ENCODE results near the gene SLC25A43. TPM values are rescaled to one million over a fixed set of nuclear protein-coding genes. Genes with fewer than 3 reads are reported as not detected.

The SLC25A43 gene
- total and polyA plus RNA-seq, 2 of the 8 experiments (the other 6 are each of a cell fraction or from before 2014, with no cell fraction given): 3.1 to 5.8 TPM

DNA sequence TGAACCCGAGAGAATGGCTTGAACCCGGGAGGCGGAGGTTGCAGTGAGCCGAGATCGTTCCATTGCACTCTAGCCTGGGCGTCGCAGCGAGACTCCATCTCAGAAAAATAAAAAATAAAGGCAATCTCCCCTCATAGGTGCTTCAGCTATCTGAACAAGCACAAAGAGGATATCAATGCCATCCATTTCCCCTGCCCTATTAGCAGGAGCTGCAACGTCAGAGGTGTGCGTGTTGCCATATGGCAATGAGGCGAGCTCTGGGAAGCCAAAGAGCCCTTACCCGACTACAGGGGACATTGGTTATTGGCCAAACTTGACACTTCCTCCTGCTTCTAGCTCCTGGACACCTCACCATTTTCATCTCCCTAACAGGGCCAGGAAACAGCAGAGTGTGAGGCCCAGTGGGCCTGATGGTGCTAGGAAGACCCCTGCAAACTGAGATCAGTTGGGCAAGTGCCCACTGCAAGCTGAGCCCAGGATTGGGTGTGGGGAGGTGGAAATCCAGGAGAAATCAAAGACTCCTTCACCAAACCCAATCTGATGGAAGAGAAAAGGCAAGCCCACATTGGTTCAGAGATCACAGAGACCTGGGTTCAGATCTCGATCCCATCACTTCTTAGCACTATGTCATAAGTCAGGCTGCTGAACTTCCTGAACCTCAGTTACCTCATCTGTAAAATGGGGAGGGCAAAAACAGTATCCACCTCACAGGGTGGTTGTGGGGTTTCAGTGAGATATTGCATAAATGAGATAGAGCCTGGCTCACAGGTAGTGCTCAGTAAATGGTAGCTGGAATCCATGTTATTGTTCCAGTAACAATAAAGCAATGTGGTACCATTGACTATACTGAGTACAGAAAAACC, 90.3 kb downstream of the SLC25A43 start:
- Histone ChIP-seq H3K56ac (replicated peaks; ENCODE audit: insufficient read length, low read depth, low read length) (no peak overlapping the region), H3K4me2 (ENCODE audit: insufficient read depth in 1 of 2, low read depth in 2 of 2, low read length in 2 of 2) (no peak overlapping the region), H3K4me3 (ENCODE audit: extremely low read depth in 1 of 4, insufficient read depth in 2 of 4, low read depth in 3 of 4, low read length in 4 of 4) (no peak overlapping the region), H2BK5ac (ENCODE audit: low read depth, low read length) (no peak overlapping the region), H3K9me3 (ENCODE audit: insufficient read depth in 2 of 2, low read depth in 1 of 2, low read length in 1 of 2) (no peaks in the 10 kb centered on the region), H3K27me3 (replicated peaks in 1 of 4; ENCODE audit: control insufficient read depth in 3 of 4, extremely low read depth in 1 of 4, insufficient read depth in 3 of 4, low read length in 3 of 4) (no peaks in the 10 kb centered on the region), H4K5ac (ENCODE audit: insufficient read length, low read depth, low read length) (no peak overlapping the region), H2AK5ac (ENCODE audit: low read depth, low read length) (no peak overlapping the region), H2BK120ac (replicated peaks; ENCODE audit: low read depth, low read length) (no peak overlapping the region), H3K23me2 (ENCODE audit: low read depth, low read length) (no peaks in the 10 kb centered on the region), H2AFZ (ENCODE audit: low read length) (no peak overlapping the region), H2BK15ac (ENCODE audit: low read length) (no peak overlapping the region), H3K4ac (replicated peaks; ENCODE audit: insufficient read length, low read depth, low read length) (no peak overlapping the region), H4K8ac (ENCODE audit: extremely low read depth, insufficient read depth, low read length) (no peak overlapping the region), H4K91ac (replicated peaks; ENCODE audit: insufficient read length, low read length) (no peak overlapping the region), H3K79me2 (ENCODE audit: control insufficient read depth in 1 of 2, insufficient read depth in 2 of 2, low read length in 2 of 2) (no peaks in the 10 kb centered on the region), H2BK20ac (ENCODE audit: low read length) (no peak overlapping the region), H3K79me1 (ENCODE audit: low read depth, low read length) (no peaks in the 10 kb centered on the region), H3K14ac (ENCODE audit: insufficient read length) (no peak overlapping the region), H3K9ac (replicated peaks in 1 of 4; ENCODE audit: extremely low read depth in 1 of 4, low read depth in 3 of 4, low read length in 3 of 4) (no peak overlapping the region), H3K18ac (ENCODE audit: extremely low read depth, low read length) (no peak overlapping the region), H3K23ac (ENCODE audit: insufficient read length) (no peak overlapping the region), H3K27ac (ENCODE audit: low read depth, low read length) (no peak overlapping the region), H2BK12ac (ENCODE audit: low read depth, low read length) (no peak overlapping the region), H3K4me1 (replicated peaks in 1 of 4; ENCODE audit: control insufficient read depth in 3 of 4, insufficient read depth in 4 of 4, low read length in 3 of 4) (no peaks in the 10 kb centered on the region), H4K20me1 (replicated peaks in 1 of 2; ENCODE audit: control insufficient read depth in 1 of 2, insufficient read depth in 2 of 2, low read length in 2 of 2) (no peaks in the 10 kb centered on the region), H3K36me3 (ENCODE audit: control insufficient read depth in 2 of 4, insufficient read depth in 4 of 4, low read length in 3 of 4) (no peaks in the 10 kb centered on the region)
- 66% methylated on average over 4 of the region's 13 CpGs; no CpG with 5 or more reads in 1 of the 2 experiments for WGBS, 2 experiments (ENCODE audit: extremely low coverage in 1 of 2, insufficient coverage in 1 of 2, insufficient read length in 1 of 2, insufficient replicate concordance in 2 of 2, low coverage in 1 of 2, low lambda C conversion rate in 2 of 2, missing lambda C conversion rate in 1 of 2)
- POLR2A ChIA-PET (ENCODE audit: partially characterized antibody): interaction anchor here (0.6 kb wide), 1 partner anchor 250 kb away, joined by 3 read pairs; no protein-coding TSS in a partner anchor
- no peak for FAIRE-seq
- no peak for DNase-seq (ENCODE audit: low read depth in 1 of 2, low spot score in 2 of 2)
- CTCF ChIA-PET (ENCODE audit: partially characterized antibody): interaction anchor here (0.7 to 4.4 kb wide), 21 partner anchors 8 to 252 kb away, joined by 3 to 34 read pairs (median 4); no protein-coding TSS in a partner anchor
- TF ChIP-seq GTF2F1 (IDR thresholded peaks at IDR 0.05; ENCODE audit: borderline replicate concordance, low read depth, low read length) (no peak), TCF12 (IDR thresholded peaks at IDR 0.05; ENCODE audit: low read depth, low read length) (no peak), KDM4A (IDR thresholded peaks at IDR 0.05; ENCODE audit: low read depth, low read length, severe bottlenecking) (no peak), BCL11A (IDR thresholded peaks at IDR 0.05; ENCODE audit: low read depth in 2 of 2, low read length in 2 of 2) (no peak), POU5F1 (IDR thresholded peaks at IDR 0.05; ENCODE audit: low read depth, low read length) (no peak), RXRA (IDR thresholded peaks at IDR 0.05; ENCODE audit: insufficient read depth, low read depth, low read length) (no peak), MAFK (IDR thresholded peaks at IDR 0.05; ENCODE audit: low read depth, low read length) (no peak), CTBP2 (IDR thresholded peaks at IDR 0.05; ENCODE audit: borderline replicate concordance, insufficient read depth, insufficient read length, low read length) (no peak), NRF1 (IDR thresholded peaks at IDR 0.05; ENCODE audit: low read depth, low read length) (no peak), YY1 (IDR thresholded peaks at IDR 0.05; ENCODE audit: low read depth, low read length) (no peak), TBP (IDR thresholded peaks at IDR 0.05; ENCODE audit: low read depth, low read length) (no peak)
- TF ChIP-seq, protein P1, sequence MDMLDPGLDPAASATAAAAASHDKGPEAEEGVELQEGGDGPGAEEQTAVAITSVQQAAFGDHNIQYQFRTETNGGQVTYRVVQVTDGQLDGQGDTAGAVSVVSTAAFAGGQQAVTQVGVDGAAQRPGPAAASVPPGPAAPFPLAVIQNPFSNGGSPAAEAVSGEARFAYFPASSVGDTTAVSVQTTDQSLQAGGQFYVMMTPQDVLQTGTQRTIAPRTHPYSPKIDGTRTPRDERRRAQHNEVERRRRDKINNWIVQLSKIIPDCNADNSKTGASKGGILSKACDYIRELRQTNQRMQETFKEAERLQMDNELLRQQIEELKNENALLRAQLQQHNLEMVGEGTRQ (IDR thresholded peaks at IDR 0.05; ENCODE audit: low read length): no peak
